Naive thymus-derived CD8-positive, alpha-beta T cell (primary cell): ENCODE results near the gene KDM2B. TPM values are rescaled to one million over a fixed set of nuclear protein-coding genes. Genes with fewer than 3 reads are reported as not detected.
"Not testable (repeated sequence)": the region's sequence is repeated elsewhere in the genome, so short reads cannot be mapped to it uniquely, and the experiment has no call there.

Experiments used
- ATAC-seq, 2 donors: fragments of 150-1000 bp; cut with Tn5 transposase in 1 of 2; sonication (Bioruptor Pico), chemical (Tn5 transposase) in 1 of 2; 1 replicate in 1 of 2; 2 replicates in 1 of 2; pipeline ENCODE4 v1.10.0; 2021; ENCODE audit warnings: mild to moderate bottlenecking in 2 of 2, moderate library complexity in 2 of 2
- POLR2A ChIA-PET: fragments of 350-600 bp; sonication (Branson Sonifier 250); formaldehyde crosslinking; loops from one replicate; lab custom pipeline; 2021; ENCODE audit warnings: antibody characterized with exemption; lab: Charles Lee
- DNase-seq, 10 donors: peaks; one replicate each; pipeline versions ENCODE4 v3.0.0 to v3.0.0-alpha.2; 2020 to 2022
- H3K27ac Mint-ChIP-seq, 10 donors: one replicate each; pipeline ENCODE4 v1.8.0; 2020 to 2022; ENCODE audit warnings: mild to moderate bottlenecking in 10 of 10, mixed read lengths in 10 of 10, moderate library complexity in 4 of 10, inconsistent platforms in 1 of 10
- H3K27me3 Mint-ChIP-seq, 5 donors: one replicate each; pipeline ENCODE4 v1.8.0; 2021 to 2022; ENCODE audit warnings: mixed read lengths in 5 of 5
- H3K36me3 Mint-ChIP-seq, 3 donors: one replicate each; pipeline ENCODE4 v1.8.0; 2020 to 2022; ENCODE audit warnings: mixed read lengths in 3 of 3, mild to moderate bottlenecking in 2 of 3, inconsistent platforms in 1 of 3
- H3K4me1 Mint-ChIP-seq, 4 donors: one replicate each; pipeline ENCODE4 v1.8.0; 2021 to 2022; ENCODE audit warnings: mixed read lengths in 4 of 4
- H3K4me3 Mint-ChIP-seq, 10 donors: one replicate each; pipeline ENCODE4 v1.8.0; 2020 to 2022; ENCODE audit warnings: mild to moderate bottlenecking in 10 of 10, mixed read lengths in 10 of 10, moderate library complexity in 6 of 10, inconsistent platforms in 1 of 10
- H3K9me3 Mint-ChIP-seq, 9 donors: one replicate each; pipeline ENCODE4 v1.8.0; 2020 to 2022; ENCODE audit warnings: mixed read lengths in 9 of 9, mild to moderate bottlenecking in 3 of 9, inconsistent platforms in 1 of 9, moderate library complexity in 1 of 9
- polyA plus RNA-seq, 3 donors: library from polyadenylated mRNA; unstranded; fragments of 300-500 nt; fragmentation: Illumina TruSeq; gene quantifications; one replicate each; pipeline ENCODE4 v1.2.3, GENCODE V29; 2021
- total RNA-seq, 8 experiments: library from RNA in 2 of 8; stranded (reverse) in 2 of 8; gene quantifications; one replicate each; pipeline ENCODE4 v1.2.3 and lab custom pipeline; 2021 to 2026

Gene KDM2B
- total and polyA plus RNA-seq, 5 experiments from 2014 or later: 13.0 to 95.0 (median 19.4) TPM

GRCh38 chr12:121484967-121485366, 95.9 kb downstream of the KDM2B start:
- Mint-ChIP-seq H3K36me3 (peaks cover 0 to 23% (median 0%) of the 10 kb centered on the region in 3 donors), H3K4me1 (peaks cover 0 to 8% (median under 1%) of the 10 kb centered on the region in 4 donors), H3K9me3 (no peaks in the 10 kb centered on the region), H3K27me3 (no peaks in the 10 kb centered on the region), H3K4me3 (no peak overlapping the region), H3K27ac (peak overlapping the region in 1 of 10 donors; percentile 33)
- POLR2A ChIA-PET: interaction anchor here (0.6 kb wide), 1 partner anchor 543 kb away, joined by 3 read pairs; no protein-coding TSS in a partner anchor
- DNase-seq (no peak), ATAC-seq (no peak)

- not testable (repeated sequence) for DNase-seq, H3K4me3 Mint-ChIP-seq, H3K27me3 Mint-ChIP-seq, ATAC-seq, H3K4me1 Mint-ChIP-seq, H3K9me3 Mint-ChIP-seq
- H3K36me3 Mint-ChIP-seq: peaks cover 0 to 23% (median 0%) of the 10 kb centered on the region in 3 donors
- POLR2A ChIA-PET: interaction anchor here (0.6 kb wide), 1 partner anchor 544 kb away, joined by 3 read pairs; no protein-coding TSS in a partner anchor
- peak overlapping the region in 1 of 10 donors; percentile 33 for H3K27ac Mint-ChIP-seq
Observed at GRCh38 chr12:121484564-121484963, 96.3 kb downstream of the KDM2B start.

GRCh38 chr12:121483949-121484348, 96.9 kb downstream of the KDM2B start:
- H3K36me3 Mint-ChIP-seq: peaks cover 0 to 23% (median 0%) of the 10 kb centered on the region in 3 donors
- no peak for DNase-seq
- no peak for ATAC-seq
- H3K9me3 Mint-ChIP-seq: no peaks in the 10 kb centered on the region
- no peaks in the 10 kb centered on the region for H3K27me3 Mint-ChIP-seq
- H3K4me3 Mint-ChIP-seq: no peak overlapping the region
- POLR2A ChIA-PET: interaction anchor here (0.6 kb wide), 1 partner anchor 113 kb away, joined by 3 read pairs; no protein-coding TSS in a partner anchor
- H3K4me1 Mint-ChIP-seq: peaks cover 0 to 8% (median 1%) of the 10 kb centered on the region in 4 donors
- peak overlapping the region in 3 of 10 donors; percentile 9 to 52 (median 38) for H3K27ac Mint-ChIP-seq

GRCh38 chr12:121476477-121476876, 104.3 kb downstream of the KDM2B start:
- Mint-ChIP-seq H3K27ac (peak overlapping the region in 1 of 10 donors; percentile 20), H3K27me3 (no peaks in the 10 kb centered on the region), H3K4me3 (no peak overlapping the region), H3K36me3 (peaks cover 0 to 9% (median 0%) of the 10 kb centered on the region in 3 donors), H3K9me3 (no peaks in the 10 kb centered on the region), H3K4me1 (peaks cover under 1 to 6% (median 2%) of the 10 kb centered on the region in 4 donors)
- POLR2A ChIA-PET: interaction anchor here (0.6 to 1.1 kb wide), 2 partner anchors 13 to 46 kb away, joined by 3 read pairs; no protein-coding TSS in a partner anchor
- DNase-seq (no peak), ATAC-seq (no peak)

GRCh38 chr12:121475279-121475678, 105.5 kb downstream of the KDM2B start:
- Mint-ChIP-seq H3K4me1 (peaks cover 4 to 13% (median 9%) of the 10 kb centered on the region in 4 donors), H3K36me3 (no peaks in the 10 kb centered on the region), H3K27me3 (no peaks in the 10 kb centered on the region), H3K9me3 (no peaks in the 10 kb centered on the region), H3K4me3 (no peak overlapping the region), H3K27ac (peak overlapping the region in 1 of 10 donors; percentile 55)
- POLR2A ChIA-PET: interaction anchor here (0.6 kb wide), 1 partner anchor 838 kb away, joined by 3 read pairs; no protein-coding TSS in a partner anchor
- DNase-seq (peak in 1 of 10 donors; percentile 11), ATAC-seq (no peak)

- ATAC-seq (no peak), DNase-seq (no peak)
- H3K4me1 Mint-ChIP-seq: peaks cover 6 to 26% (median 13%) of the 10 kb centered on the region in 4 donors
- H3K4me3 Mint-ChIP-seq: no peak overlapping the region
- POLR2A ChIA-PET: no interaction called here
- H3K9me3 Mint-ChIP-seq: no peaks in the 10 kb centered on the region
- H3K36me3 Mint-ChIP-seq: no peaks in the 10 kb centered on the region
- peak overlapping the region in 2 of 10 donors; percentile 31 to 53 for H3K27ac Mint-ChIP-seq
- no peaks in the 10 kb centered on the region for H3K27me3 Mint-ChIP-seq
Observed at GRCh38 chr12:121472150-121472905, 108.5 kb downstream of the KDM2B start.

- no peak for ATAC-seq
- H3K9me3 Mint-ChIP-seq: no peaks in the 10 kb centered on the region
- peak overlapping the region in 8 of 10 donors; percentile 30 to 86 (median 74) for H3K27ac Mint-ChIP-seq
- no peaks in the 10 kb centered on the region for H3K36me3 Mint-ChIP-seq
- H3K4me1 Mint-ChIP-seq: peaks cover 11 to 32% (median 19%) of the 10 kb centered on the region in 4 donors
- POLR2A ChIA-PET: no interaction called here
- H3K27me3 Mint-ChIP-seq: no peaks in the 10 kb centered on the region
- H3K4me3 Mint-ChIP-seq: no peak overlapping the region
- DNase-seq: no peak
Observed at GRCh38 chr12:121470751-121471150, 110.1 kb downstream of the KDM2B start.

GRCh38 chr12:121468499-121468801, 112.4 kb downstream of the KDM2B start:
- POLR2A ChIA-PET: interaction anchor here (0.6 to 1.3 kb wide), 6 partner anchors 10 to 204 kb away, joined by 3 to 5 read pairs (median 3); no protein-coding TSS in a partner anchor
- peaks cover 17 to 48% (median 35%) of the 10 kb centered on the region in 4 donors for H3K4me1 Mint-ChIP-seq
- peak overlapping the region in 9 of 10 donors; percentile 15 to 92 (median 84) for H3K27ac Mint-ChIP-seq
- ATAC-seq (no peak), DNase-seq (no peak)
- H3K9me3 Mint-ChIP-seq: no peaks in the 10 kb centered on the region
- no peaks in the 10 kb centered on the region for H3K27me3 Mint-ChIP-seq
- no peaks in the 10 kb centered on the region for H3K36me3 Mint-ChIP-seq
- peak overlapping the region in 9 of 10 donors; percentile 36 to 75 (median 62) for H3K4me3 Mint-ChIP-seq

GRCh38 chr12:121467638-121468498, 113.0 kb downstream of the KDM2B start:
- Mint-ChIP-seq H3K27ac (peak overlapping the region in 9 of 10 donors; percentile 15 to 92 (median 84)), H3K36me3 (no peaks in the 10 kb centered on the region), H3K9me3 (no peaks in the 10 kb centered on the region), H3K27me3 (no peaks in the 10 kb centered on the region), H3K4me3 (peak overlapping the region; percentile 39 to 75 (median 62)), H3K4me1 (peaks cover 17 to 48% (median 35%) of the 10 kb centered on the region in 4 donors)
- POLR2A ChIA-PET: interaction anchor here (0.7 to 1.3 kb wide), 4 partner anchors 10 to 204 kb away, joined by 3 to 5 read pairs (median 3); no protein-coding TSS in a partner anchor
- DNase-seq: peak in 3 of 10 donors; percentile 17 to 90 (median 18)
- no peak for ATAC-seq

- DNase-seq: peak; percentile 80 to 91 (median 88)
Observed at GRCh38 chr12:121466794-121467637, 113.8 kb downstream of the KDM2B start.

More at GRCh38 chr12:121466794-121467637, 113.8 kb downstream of the KDM2B start:
- H3K27me3 Mint-ChIP-seq: no peaks in the 10 kb centered on the region
- peak overlapping the region in 1 of 10 donors; percentile 15 for H3K27ac Mint-ChIP-seq
- H3K36me3 Mint-ChIP-seq: no peaks in the 10 kb centered on the region
- POLR2A ChIA-PET: interaction anchor here (1.3 to 2.3 kb wide), 2 partner anchors 24 to 66 kb away, joined by 5 read pairs; no protein-coding TSS in a partner anchor
- no peaks in the 10 kb centered on the region for H3K9me3 Mint-ChIP-seq
- peaks cover 17 to 50% (median 37%) of the 10 kb centered on the region in 4 donors for H3K4me1 Mint-ChIP-seq
- ATAC-seq: peak; percentile 83 to 84
- peak overlapping the region in 5 of 10 donors; percentile 31 to 94 (median 43) for H3K4me3 Mint-ChIP-seq
